Neuron (in vitro differentiated cells): ENCODE measurements around the gene TM6SF1.
A peak's percentile ranks its signal among the peaks of the same experiment; 100 is the strongest.

ENCODE experiments used
- H2AFZ ChIP-seq: one replicate; pipeline ENCODE4 v1.6.1; 2013; ENCODE audit warnings: low read depth, mild to moderate bottlenecking, inconsistent platforms, low read length, moderate library complexity
- H3K27me3 ChIP-seq: one replicate; pipeline ENCODE4 v1.6.1; 2013; ENCODE audit warnings: low read length; ENCODE audit not compliant: insufficient read depth
- H3K36me3 ChIP-seq: one replicate; pipeline ENCODE4 v1.6.1; 2013; ENCODE audit warnings: low read length; ENCODE audit not compliant: insufficient read depth
- H3K4me1 ChIP-seq: one replicate; pipeline ENCODE4 v1.6.1; 2013; ENCODE audit warnings: low read length; ENCODE audit not compliant: insufficient read depth
- H3K4me3 ChIP-seq: 2 replicates; pipeline ENCODE4 v1.5.1; 2013; ENCODE audit warnings: mild to moderate bottlenecking, low read length, moderate library complexity
- H3K9me3 ChIP-seq: one replicate; pipeline ENCODE4 v1.6.1; 2013; ENCODE audit warnings: low read length

TM6SF1 gene

GRCh38 chr15:83099290-83099689 lies 8.2 kb upstream of the TM6SF1 start:
- Histone ChIP-seq H3K27me3 (no peaks in the 10 kb centered on the region), H3K36me3 (no peaks in the 10 kb centered on the region), H3K4me3 (no peak overlapping the region), H3K4me1 (peaks cover 21% of the 10 kb centered on the region), H2AFZ (no peak overlapping the region), H3K9me3 (no peaks in the 10 kb centered on the region)

- no peak overlapping the region for H3K4me3 ChIP-seq
- H3K27me3 ChIP-seq, result no peaks in the 10 kb centered on the region
- H3K4me1 ChIP-seq, result peaks cover 15% of the 10 kb centered on the region
- no peaks in the 10 kb centered on the region for H3K9me3 ChIP-seq
- no peaks in the 10 kb centered on the region for H3K36me3 ChIP-seq
- no peak overlapping the region for H2AFZ ChIP-seq
Observed at GRCh38 chr15:83100097-83100646, 7.3 kb upstream of the TM6SF1 start.

GRCh38 chr15:83102346-83102745 lies 5.1 kb upstream of the TM6SF1 start:
- H3K27me3 ChIP-seq, result peaks cover 9% of the 10 kb centered on the region
- H3K4me1 ChIP-seq, result peaks cover 15% of the 10 kb centered on the region
- no peak overlapping the region for H3K4me3 ChIP-seq
- H2AFZ ChIP-seq, result no peak overlapping the region
- no peaks in the 10 kb centered on the region for H3K9me3 ChIP-seq
- H3K36me3 ChIP-seq, result no peaks in the 10 kb centered on the region

DNA sequence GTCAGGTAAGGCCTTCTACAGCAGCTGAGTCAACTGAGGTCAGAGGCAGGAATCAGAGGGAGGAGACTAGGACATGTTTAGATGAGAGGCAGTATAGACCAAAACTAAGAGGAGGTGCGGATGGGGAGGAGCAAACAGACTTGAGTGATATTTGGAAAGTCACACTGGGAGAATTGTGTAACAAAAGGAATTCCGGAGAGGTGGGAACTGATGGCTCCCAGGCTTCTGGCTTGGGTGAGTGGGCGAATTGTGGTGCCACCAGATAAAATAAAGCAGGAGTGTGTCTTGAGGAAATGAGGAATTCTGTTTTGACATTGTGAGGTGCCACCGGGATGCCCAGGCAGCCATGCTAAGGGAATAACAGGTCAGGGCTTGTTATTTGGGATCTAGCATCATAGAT lies 3.3 kb upstream of the TM6SF1 start:
- Histone ChIP-seq H3K4me1 (peaks cover 14% of the 10 kb centered on the region), H3K27me3 (peaks cover 13% of the 10 kb centered on the region), H3K36me3 (no peaks in the 10 kb centered on the region), H3K4me3 (no peak overlapping the region), H2AFZ (no peak overlapping the region), H3K9me3 (no peaks in the 10 kb centered on the region)

DNA sequence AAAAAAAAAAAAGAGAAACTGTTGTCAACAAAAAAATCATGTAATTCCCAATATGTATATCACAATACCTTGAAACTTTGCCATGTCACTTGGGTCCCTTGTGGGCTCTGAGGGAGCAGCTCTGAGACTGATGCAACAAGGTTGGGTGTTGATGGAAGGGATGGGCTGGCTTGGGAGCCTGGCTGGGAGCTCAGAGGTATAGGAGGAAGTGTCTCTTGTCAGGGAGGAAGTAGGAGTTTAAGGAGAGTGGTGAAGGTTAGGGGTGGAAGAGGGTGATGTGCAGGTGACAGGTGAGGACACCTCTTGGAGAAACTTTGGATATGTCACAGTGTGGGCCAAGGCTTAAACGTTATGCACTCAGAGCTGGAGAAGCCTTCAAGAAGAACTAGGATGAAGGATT lies 2.0 kb upstream of the TM6SF1 start:
- peaks cover 13% of the 10 kb centered on the region for H3K27me3 ChIP-seq
- H3K4me3 ChIP-seq, result no peak overlapping the region
- no peak overlapping the region for H2AFZ ChIP-seq
- H3K4me1 ChIP-seq, result peaks cover 3% of the 10 kb centered on the region
- no peaks in the 10 kb centered on the region for H3K36me3 ChIP-seq
- no peaks in the 10 kb centered on the region for H3K9me3 ChIP-seq

GRCh38 chr15:83107841-83108181 lies 366 bp downstream of the TM6SF1 start:
- Histone ChIP-seq H3K27me3 (peaks cover 13% of the 10 kb centered on the region), H3K36me3 (no peaks in the 10 kb centered on the region), H3K9me3 (no peaks in the 10 kb centered on the region), H3K4me1 (peaks cover 3% of the 10 kb centered on the region), H2AFZ (peak overlapping the region; percentile 76), H3K4me3 (peak overlapping the region; percentile 37)

DNA sequence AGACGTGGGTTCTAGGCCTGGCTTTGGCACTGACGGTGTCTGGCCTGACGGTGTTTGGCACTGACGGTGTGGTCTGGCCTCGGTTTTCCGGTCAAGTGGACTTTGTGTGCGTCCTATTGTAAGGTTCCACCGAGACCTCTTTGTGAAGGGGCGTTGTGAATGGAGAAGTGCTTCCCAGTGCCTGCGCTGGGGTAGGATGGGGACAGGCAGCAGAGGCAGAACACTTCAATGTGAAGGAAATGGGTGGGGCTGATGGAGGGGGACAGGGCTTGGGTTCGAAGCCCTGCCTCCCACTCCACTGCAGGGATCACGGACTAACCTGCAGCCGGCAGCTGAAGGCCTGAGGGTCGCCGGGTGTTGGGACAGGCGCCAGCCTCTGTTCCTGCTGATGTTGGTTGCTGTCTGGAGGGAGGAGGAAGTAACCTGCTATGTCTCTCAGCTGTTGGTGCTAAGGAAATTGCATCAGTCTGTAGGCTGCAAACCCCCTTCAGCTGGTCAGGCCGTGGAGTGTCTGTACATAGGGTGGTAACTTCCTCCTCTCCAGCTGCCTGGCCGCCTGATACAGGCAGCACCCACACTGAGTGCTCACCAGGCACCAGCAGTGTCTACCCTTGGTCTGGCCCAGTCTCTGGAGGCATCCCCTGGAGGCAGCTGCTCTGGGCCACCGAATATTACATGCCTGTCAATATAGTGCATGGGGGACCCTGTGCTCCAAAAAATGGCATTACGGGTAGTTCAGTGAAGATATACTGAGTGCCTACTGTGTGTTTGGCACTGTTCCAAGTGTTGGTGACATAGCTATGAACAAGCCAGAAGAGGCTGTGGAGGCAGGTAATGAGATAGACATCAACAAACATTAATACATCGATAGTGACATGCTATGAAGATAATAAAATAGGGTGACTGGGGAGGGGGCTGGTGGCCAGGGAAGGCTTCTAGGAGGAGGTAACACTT lies 1.1 kb downstream of the TM6SF1 start:
- Histone ChIP-seq H3K36me3 (no peaks in the 10 kb centered on the region), H3K4me1 (peaks cover 3% of the 10 kb centered on the region), H2AFZ (no peak overlapping the region), H3K4me3 (no peak overlapping the region), H3K9me3 (no peaks in the 10 kb centered on the region), H3K27me3 (peaks cover 13% of the 10 kb centered on the region)

- H3K4me3 ChIP-seq, result no peak overlapping the region
- H2AFZ ChIP-seq, result no peak overlapping the region
- H3K36me3 ChIP-seq, result no peaks in the 10 kb centered on the region
- H3K27me3 ChIP-seq, result peaks cover 13% of the 10 kb centered on the region
- peaks cover 3% of the 10 kb centered on the region for H3K4me1 ChIP-seq
- no peaks in the 10 kb centered on the region for H3K9me3 ChIP-seq
Observed at GRCh38 chr15:83109532-83109931, 2.1 kb downstream of the TM6SF1 start.

GRCh38 chr15:83110381-83110780 lies 2.9 kb downstream of the TM6SF1 start:
- H3K4me1 ChIP-seq, result peaks cover 3% of the 10 kb centered on the region
- H3K27me3 ChIP-seq, result peaks cover 13% of the 10 kb centered on the region
- no peak overlapping the region for H2AFZ ChIP-seq
- H3K9me3 ChIP-seq, result no peaks in the 10 kb centered on the region
- H3K4me3 ChIP-seq, result no peak overlapping the region
- H3K36me3 ChIP-seq, result no peaks in the 10 kb centered on the region

DNA sequence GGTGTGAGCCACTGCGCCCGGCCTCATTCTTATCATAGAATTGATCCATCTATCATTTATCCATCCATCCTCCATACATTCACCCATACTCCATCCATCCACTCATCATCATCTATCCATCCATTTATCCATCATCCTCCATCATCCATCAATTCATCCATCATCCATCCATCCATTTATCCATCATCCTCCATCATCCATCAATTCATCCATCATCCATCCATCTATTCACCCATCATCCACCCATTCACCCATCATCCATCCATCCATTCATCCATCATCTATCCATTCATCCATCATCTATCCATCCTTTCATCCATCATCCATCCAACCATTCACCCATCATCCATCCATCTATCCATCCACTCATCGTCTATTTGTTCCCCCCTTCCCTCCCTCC lies 3.7 kb downstream of the TM6SF1 start:
- Histone ChIP-seq H3K9me3 (no peaks in the 10 kb centered on the region), H3K36me3 (no peaks in the 10 kb centered on the region), H3K27me3 (peaks cover 13% of the 10 kb centered on the region), H3K4me3 (no peak overlapping the region), H3K4me1 (peaks cover 3% of the 10 kb centered on the region), H2AFZ (no peak overlapping the region)

GRCh38 chr15:83112233-83112955 lies 4.9 kb downstream of the TM6SF1 start:
- H3K27me3 ChIP-seq, result peaks cover 3% of the 10 kb centered on the region
- H3K4me1 ChIP-seq, result peaks cover 3% of the 10 kb centered on the region
- H3K4me3 ChIP-seq, result no peak overlapping the region
- no peaks in the 10 kb centered on the region for H3K36me3 ChIP-seq
- H3K9me3 ChIP-seq, result no peaks in the 10 kb centered on the region
- H2AFZ ChIP-seq, result no peak overlapping the region

DNA sequence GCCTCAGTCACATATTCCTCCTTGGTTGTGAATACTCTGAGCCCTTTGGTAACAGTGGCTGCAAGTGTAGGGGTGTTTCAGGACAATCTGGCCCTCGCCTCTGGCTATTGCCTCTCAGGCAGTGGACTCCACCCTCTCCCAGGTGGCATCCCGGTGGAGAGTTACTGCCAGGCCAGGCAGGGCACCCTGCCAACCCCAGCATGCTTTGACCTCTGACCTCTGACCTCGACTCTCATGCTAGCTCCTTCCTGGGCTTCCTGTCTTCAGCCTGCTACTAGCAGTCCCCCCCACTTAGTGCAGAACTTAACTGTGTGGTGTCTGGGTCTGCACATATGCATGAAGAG lies 5.5 kb downstream of the TM6SF1 start:
- Histone ChIP-seq H3K27me3 (peaks cover 1% of the 10 kb centered on the region), H2AFZ (no peak overlapping the region), H3K36me3 (no peaks in the 10 kb centered on the region), H3K4me1 (no peaks in the 10 kb centered on the region), H3K9me3 (no peaks in the 10 kb centered on the region), H3K4me3 (no peak overlapping the region)

- H2AFZ ChIP-seq, result no peak overlapping the region
- no peaks in the 10 kb centered on the region for H3K36me3 ChIP-seq
- no peaks in the 10 kb centered on the region for H3K4me1 ChIP-seq
- no peak overlapping the region for H3K4me3 ChIP-seq
- no peaks in the 10 kb centered on the region for H3K27me3 ChIP-seq
- H3K9me3 ChIP-seq, result no peaks in the 10 kb centered on the region
Observed at GRCh38 chr15:83113881-83114674, 6.6 kb downstream of the TM6SF1 start.
